Body of pancreas (tissue), 4 donors: ENCODE measurements around the gene DYRK2. TPM values are rescaled to one million over a fixed set of nuclear protein-coding genes. Genes with fewer than 3 reads are reported as not detected.

Experiments
- ATAC-seq: fragments of 150-250 bp; one replicate; pipeline ENCODE4 v1.9.1; 2016
- DNase-seq, 4 donors: peaks; one replicate each; pipeline ENCODE4 v3.0.0-alpha.2; 2019
- H3K27ac ChIP-seq, 4 donors: fragments of 200-600 bp; sonication (generic); 1 replicate in 3 of 4; 2 replicates in 1 of 4; pipeline versions ENCODE4 v1.5.1 to v1.6.1; 2016 to 2019; ENCODE audit warnings: mild to moderate bottlenecking in 1 of 4, mixed read lengths in 1 of 4, moderate library complexity in 1 of 4
- H3K27me3 ChIP-seq, 2 donors: fragments of 200-600 bp; sonication (generic); one replicate each; pipeline ENCODE4 v1.6.0; 2016; ENCODE audit warnings: mild to moderate bottlenecking in 1 of 2
- H3K36me3 ChIP-seq, 2 donors: fragments of 200-600 bp; sonication (generic); replicated peaks in 1 of 2; 2 replicates each; pipeline ENCODE4 v1.5.1; 2016; ENCODE audit warnings: low read depth in 2 of 2; ENCODE audit not compliant: insufficient read depth in 1 of 2
- H3K4me1 ChIP-seq: fragments of 200-600 bp; sonication (generic); one replicate; pipeline ENCODE4 v1.6.0; 2016
- H3K4me3 ChIP-seq, 2 donors: fragments of 200-600 bp; sonication (generic); 1 replicate in 1 of 2; 2 replicates in 1 of 2; pipeline ENCODE4 v1.5.1; 2016 to 2019
- H3K9me3 ChIP-seq, 3 donors: fragments of 200-600 bp; sonication (generic); 1 replicate in 2 of 3; 2 replicates in 1 of 3; pipeline ENCODE4 v1.5.1; 2016
- CTCF ChIP-seq, 7 experiments: fragments of 450-650 bp in 4 of 7; fragments of 200-600 bp in 3 of 7; sonication (generic) in 3 of 7; IDR thresholded peaks; one replicate each; pipeline ENCODE4 v1.5.1; 2016 to 2019; ENCODE audit warnings: antibody characterized with exemption in 7 of 7
- POLR2A ChIP-seq, 3 donors: fragments of 450-650 bp; IDR thresholded peaks; one replicate each; pipeline ENCODE4 v1.6.1; 2016; ENCODE audit warnings: antibody characterized with exemption in 3 of 3, mild to moderate bottlenecking in 2 of 3
- WGBS, 2 donors: methylation state at CpG; one replicate each; pipeline ENCODE4 v1.1.5; 2017; 5-methylcytosine and 5-hydroxymethylcytosine counted together
- intact Hi-C: fragments of 100-400 bp; cut with DNase I; formaldehyde crosslinking; loops from one replicate; pipeline ENCODE4 v1.15.1; 2023
- total RNA-seq, 2 donors: library from RNA; depleted of rRNA; stranded (reverse); fragments of >200 nt; gene quantifications; one replicate each; pipeline ENCODE4 v1.1.0, GENCODE V29; 2016

DYRK2 gene
- total RNA-seq, 2 donors from 2014 or later: 15.6 to 19.8 TPM

- 59 to 74% methylated on average over 1 of the region's 1 CpG for WGBS, 2 donors
These were observed 9.9 kb upstream of the DYRK2 start for GRCh38 chr12:67638694-67639093.

GRCh38 chr12:67640863-67641262 is 7.7 kb upstream of the DYRK2 start:
- H3K27ac ChIP-seq: no peak overlapping the region
- WGBS, 2 donors: 62 to 67% methylated on average over 2 of the region's 2 CpGs
- H3K27me3 ChIP-seq: no peaks in the 10 kb centered on the region
- H3K36me3 ChIP-seq: no peaks in the 10 kb centered on the region
- no peak overlapping the region for H3K4me3 ChIP-seq
- ATAC-seq: no peak
- TF ChIP-seq CTCF (IDR thresholded peaks at IDR 0.05): no peak
- no peak for TF ChIP-seq POLR2A (IDR thresholded peaks at IDR 0.05)
- intact Hi-C loops: no loop called here
- H3K4me1 ChIP-seq: no peaks in the 10 kb centered on the region
- no peaks in the 10 kb centered on the region for H3K9me3 ChIP-seq
- DNase-seq: no peak

More at GRCh38 chr12:67638694-67639093, 9.9 kb upstream of the DYRK2 start:
- H3K9me3 ChIP-seq: no peaks in the 10 kb centered on the region
- ATAC-seq (no peak), DNase-seq (no peak)
- intact Hi-C loops: no loop called here
- H3K4me3 ChIP-seq: no peak overlapping the region
- no peaks in the 10 kb centered on the region for H3K4me1 ChIP-seq
- no peak for TF ChIP-seq POLR2A (IDR thresholded peaks at IDR 0.05)
- no peak for TF ChIP-seq CTCF (IDR thresholded peaks at IDR 0.05)
- no peaks in the 10 kb centered on the region for H3K27me3 ChIP-seq
- no peaks in the 10 kb centered on the region for H3K36me3 ChIP-seq
- H3K27ac ChIP-seq: no peak overlapping the region

GRCh38 chr12:67645126-67645525 is 3.4 kb upstream of the DYRK2 start:
- H3K36me3 ChIP-seq: no peaks in the 10 kb centered on the region
- no peak for TF ChIP-seq POLR2A (IDR thresholded peaks at IDR 0.05)
- no peak for TF ChIP-seq CTCF (IDR thresholded peaks at IDR 0.05)
- intact Hi-C loops: no loop called here
- 91 to 93% methylated on average over 7 of the region's 7 CpGs for WGBS, 2 donors
- ATAC-seq (no peak), DNase-seq (no peak)
- no peaks in the 10 kb centered on the region for H3K27me3 ChIP-seq
- no peaks in the 10 kb centered on the region for H3K9me3 ChIP-seq
- H3K4me1 ChIP-seq: peaks cover 5% of the 10 kb centered on the region
- H3K4me3 ChIP-seq: no peak overlapping the region
- no peak overlapping the region for H3K27ac ChIP-seq

DNA sequence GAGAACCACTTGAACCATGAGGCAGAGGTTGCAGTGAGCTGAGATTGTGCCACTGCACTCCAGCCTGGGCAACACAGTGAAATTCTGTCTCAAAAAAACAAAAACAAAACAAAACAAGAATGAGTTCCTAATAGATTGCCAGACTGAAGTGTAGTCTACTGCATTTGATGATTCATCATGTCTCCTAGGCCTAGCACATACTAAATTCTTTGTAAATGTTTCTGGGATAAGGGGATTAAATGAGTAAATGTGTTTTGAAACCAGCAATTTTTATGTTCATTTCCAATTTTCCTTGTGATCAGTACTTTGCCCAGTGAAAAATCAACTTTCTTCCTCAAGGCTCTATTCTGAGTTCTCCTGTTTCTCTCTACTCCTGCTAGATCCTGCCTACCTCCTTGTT is 2.9 kb upstream of the DYRK2 start:
- Histone ChIP-seq H3K4me3 (no peak overlapping the region), H3K4me1 (peaks cover 9% of the 10 kb centered on the region), H3K9me3 (no peaks in the 10 kb centered on the region), H3K27me3 (no peaks in the 10 kb centered on the region), H3K27ac (no peak overlapping the region), H3K36me3 (no peaks in the 10 kb centered on the region)
- DNase-seq (no peak), ATAC-seq (no peak)
- TF ChIP-seq CTCF (IDR thresholded peaks at IDR 0.05) (no peak), POLR2A (IDR thresholded peaks at IDR 0.05) (no peak)
- intact Hi-C loops: no loop called here

DNA sequence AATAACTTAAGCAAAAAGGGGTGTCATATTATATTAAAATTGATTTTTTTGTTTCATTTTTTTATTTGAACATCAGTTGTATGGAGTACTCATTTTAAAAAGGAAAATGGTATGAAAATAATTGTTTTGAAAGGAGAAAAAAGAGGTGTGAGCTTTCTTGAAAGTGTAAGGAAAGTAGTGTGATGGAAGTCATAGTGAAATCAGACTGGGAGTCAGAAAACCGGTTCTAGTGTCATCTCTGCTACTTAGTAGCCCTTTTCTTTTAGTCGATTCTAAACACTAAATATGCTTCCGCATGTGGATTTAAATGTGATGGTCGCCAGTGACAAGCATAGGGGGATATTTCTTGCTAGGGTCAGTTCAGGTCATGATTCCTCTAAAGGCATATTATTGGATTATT is 1.8 kb upstream of the DYRK2 start:
- no peaks in the 10 kb centered on the region for H3K36me3 ChIP-seq
- H3K27ac ChIP-seq: no peak overlapping the region
- ATAC-seq: no peak
- no peaks in the 10 kb centered on the region for H3K27me3 ChIP-seq
- H3K4me3 ChIP-seq: no peak overlapping the region
- no peak for TF ChIP-seq POLR2A (IDR thresholded peaks at IDR 0.05)
- no peak for TF ChIP-seq CTCF (IDR thresholded peaks at IDR 0.05)
- intact Hi-C loops: no loop called here
- DNase-seq: no peak
- no peaks in the 10 kb centered on the region for H3K9me3 ChIP-seq
- peaks cover 21% of the 10 kb centered on the region for H3K4me1 ChIP-seq
- 89 to 96% methylated on average over 4 of the region's 4 CpGs for WGBS, 2 donors
